GM12878 (cell line): Measurements from ENCODE around the gene AGBL2.

ENCODE experiments used
- GABPA ChIP-seq: IDR thresholded peaks from 2 replicates; pipeline ENCODE4 v1.6.1; 2014; ENCODE audit warnings: antibody characterized with exemption, low read depth, mild to moderate bottlenecking, inconsistent platforms
- HDAC2 ChIP-seq: fragments of 200-600 bp; sonication (generic); IDR thresholded peaks from 2 replicates; pipeline ENCODE4 v1.6.1; 2017
- POLR2A ChIP-seq: IDR thresholded peaks from 2 replicates; pipeline ENCODE4 v1.6.1; 2011; ENCODE audit warnings: low read depth, mild to moderate bottlenecking, low read length

GRCh38 chr11:47672283-47672730 is 42.9 kb downstream of the AGBL2 start:
- TF ChIP-seq POLR2A: no peak
- TF ChIP-seq GABPA: no peak
- TF ChIP-seq HDAC2: no peak
